ENCODE data around the gene PTCH2.
"Not testable (repeated sequence)": the region's sequence is repeated elsewhere in the genome, so short reads cannot be mapped to it uniquely, and the experiment has no call there.

The PTCH2 gene

GRCh38 chr1:44838294-44838693 lies 4.8 kb downstream of the PTCH2 start:
- DNase-seq (ENCODE audit: low read depth), result not testable (repeated sequence)

- peak; percentile 46 for DNase-seq (ENCODE audit: low read depth)
These were observed 7.0 kb downstream of the PTCH2 start for GRCh38 chr1:44835738-44836675.

GRCh38 chr1:44834328-44834727 lies 8.7 kb downstream of the PTCH2 start:
- no peak for DNase-seq (ENCODE audit: low read depth)

- no peak for DNase-seq (ENCODE audit: low read depth)
These were observed 10.9 kb downstream of the PTCH2 start for GRCh38 chr1:44832056-44832705.

GRCh38 chr1:44831516-44831915 lies 11.5 kb downstream of the PTCH2 start:
- DNase-seq (ENCODE audit: low read depth), result no peak

- no peak for DNase-seq (ENCODE audit: low read depth)
These were observed 12.2 kb downstream of the PTCH2 start for GRCh38 chr1:44830900-44831304.

- DNase-seq (ENCODE audit: low read depth), result no peak
These were observed 13.3 kb downstream of the PTCH2 start for GRCh38 chr1:44829506-44830384.

- DNase-seq (ENCODE audit: low read depth), result no peak
These were observed 14.1 kb downstream of the PTCH2 start for GRCh38 chr1:44828841-44829440.

- DNase-seq (ENCODE audit: low read depth), result no peak
These were observed 14.9 kb downstream of the PTCH2 start for GRCh38 chr1:44828003-44828651.

GRCh38 chr1:44827197-44828002 lies 15.7 kb downstream of the PTCH2 start:
- DNase-seq (ENCODE audit: low read depth), result no peak

GRCh38 chr1:44826375-44827196 lies 16.5 kb downstream of the PTCH2 start:
- no peak for DNase-seq (ENCODE audit: low read depth)

- DNase-seq (ENCODE audit: low read depth), result not testable (repeated sequence)
These were observed 18.7 kb downstream of the PTCH2 start for GRCh38 chr1:44824392-44824791.

GRCh38 chr1:44822981-44823451 lies 20.0 kb downstream of the PTCH2 start:
- no peak for DNase-seq (ENCODE audit: low read depth)

GRCh38 chr1:44822131-44822701 lies 20.8 kb downstream of the PTCH2 start:
- DNase-seq (ENCODE audit: low read depth), result no peak

GRCh38 chr1:44821240-44821715 lies 21.8 kb downstream of the PTCH2 start:
- DNase-seq (ENCODE audit: low read depth), result no peak

GRCh38 chr1:44820328-44821239 lies 22.5 kb downstream of the PTCH2 start:
- no peak for DNase-seq (ENCODE audit: low read depth)

- no peak for DNase-seq (ENCODE audit: low read depth)
These were observed 23.3 kb downstream of the PTCH2 start for GRCh38 chr1:44819608-44820327.

Measured in HS-27A (cell line).